ENCODE data around the gene PRRC1. TPM values are rescaled to one million over a fixed set of nuclear protein-coding genes. Genes with fewer than 3 reads are reported as not detected.

PRRC1 gene
- total RNA-seq = 10 to 100 TPM; 57.5 to 74.4 TPM
- 10 to 100 TPM; 75.8 to 95.2 (median 83.6) TPM for polyA plus RNA-seq (ENCODE audit: insufficient read length in 6 of 6)
- long read RNA-seq, donor 1, full-length matches to known transcripts = 21 of 58 reads
- long read RNA-seq, donor 1, partial matches to known transcripts = 37 of 58 reads
- long read RNA-seq, donor 1, other reads (novel, unspliced or antisense) = 0 of 58 reads
- long read RNA-seq, donor 2, full-length matches to known transcripts = 10 of 53 reads
- long read RNA-seq, donor 2, partial matches to known transcripts = 43 of 53 reads
- long read RNA-seq, donor 2, other reads (novel, unspliced or antisense) = 0 of 53 reads
- long read RNA-seq, donor 3, full-length matches to known transcripts = 9 of 29 reads
- long read RNA-seq, donor 3, partial matches to known transcripts = 20 of 29 reads
- long read RNA-seq, donor 3, other reads (novel, unspliced or antisense) = 0 of 29 reads
- long read RNA-seq, donor 4, full-length matches to known transcripts = 7 of 13 reads
- long read RNA-seq, donor 4, partial matches to known transcripts = 5 of 13 reads
- long read RNA-seq, donor 4, other reads (novel, unspliced or antisense) = 1 of 13 reads
- long read RNA-seq, donor 5, full-length matches to known transcripts = 11 of 35 reads
- long read RNA-seq, donor 5, partial matches to known transcripts = 24 of 35 reads
- long read RNA-seq, donor 5, other reads (novel, unspliced or antisense) = 0 of 35 reads
- long read RNA-seq, donor 6, full-length matches to known transcripts = 9 of 38 reads
- long read RNA-seq, donor 6, partial matches to known transcripts = 29 of 38 reads
- long read RNA-seq, donor 6, other reads (novel, unspliced or antisense) = 0 of 38 reads
- long read RNA-seq, donor 7, full-length matches to known transcripts = 7 of 15 reads
- long read RNA-seq, donor 7, partial matches to known transcripts = 8 of 15 reads
- long read RNA-seq, donor 7, other reads (novel, unspliced or antisense) = 0 of 15 reads
- long read RNA-seq, donor 8, full-length matches to known transcripts = 18 of 35 reads
- long read RNA-seq, donor 8, partial matches to known transcripts = 17 of 35 reads
- long read RNA-seq, donor 8, other reads (novel, unspliced or antisense) = 0 of 35 reads
- long read RNA-seq, donor 9, full-length matches to known transcripts = 1 of 1 reads
- long read RNA-seq, donor 9, partial matches to known transcripts = 0 of 1 reads
- long read RNA-seq, donor 9, other reads (novel, unspliced or antisense) = 0 of 1 reads
- long read RNA-seq, donor 10, full-length matches to known transcripts = 5 of 9 reads
- long read RNA-seq, donor 10, partial matches to known transcripts = 3 of 9 reads
- long read RNA-seq, donor 10, other reads (novel, unspliced or antisense) = 1 of 9 reads
- long read RNA-seq, donor 11, full-length matches to known transcripts = 12 of 19 reads
- long read RNA-seq, donor 11, partial matches to known transcripts = 7 of 19 reads
- long read RNA-seq, donor 11, other reads (novel, unspliced or antisense) = 0 of 19 reads
- long read RNA-seq, donor 12, full-length matches to known transcripts = 11 of 30 reads
- long read RNA-seq, donor 12, partial matches to known transcripts = 19 of 30 reads
- long read RNA-seq, donor 12, other reads (novel, unspliced or antisense) = 0 of 30 reads

- ATAC-seq = peak; percentile 97
- intact Hi-C loops (cut with DNase I) = no loop called here
These were observed at the start of gene PRRC1 for GRCh38 chr5:127517480-127518318. Gene PRRC1, plus strand, starts transcription at chr5:127517640. Its CDS starts 5,840 bp downstream, at chr5:127523480.

GRCh38 chr5:127471211-127471610 lies 46.2 kb upstream of the PRRC1 start:
- no peaks in the 10 kb centered on the region for H3K9me3 ChIP-seq
- no peak for TF ChIP-seq CTCF (IDR thresholded peaks at IDR 0.05)
- DNase-seq = no peak
- intact Hi-C loops (cut with DNase I) = no loop called here
- H3K36me3 ChIP-seq = no peaks in the 10 kb centered on the region
- no peak for ATAC-seq
- no peak overlapping the region for H3K27ac ChIP-seq
- no peak overlapping the region for H3K4me3 ChIP-seq
- no peaks in the 10 kb centered on the region for H3K4me1 ChIP-seq
- no peaks in the 10 kb centered on the region for H3K27me3 ChIP-seq

More at GRCh38 chr5:127517480-127518318, at the start of gene PRRC1:
- peak; percentile 77 to 94 (median 85) for DNase-seq
- Histone ChIP-seq H3K4me3 (peak within 1 kb of the TSS; percentile 84 to 96), H3K9me3 (peaks cover 0 to 16% of the 10 kb centered on the region in 2 donors), H3K27me3 (no peaks in the 10 kb centered on the region), H3K4me1 (peaks cover 18 to 20% of the 10 kb centered on the region in 2 donors), H3K36me3 (peaks cover 0 to 11% of the 10 kb centered on the region in 2 donors), H3K27ac (peak within 1 kb of the TSS; percentile 84 to 88)
- TF ChIP-seq CTCF (IDR thresholded peaks at IDR 0.05) = no peak

GRCh38 chr5:127472700-127473099 lies 44.7 kb upstream of the PRRC1 start:
- TF ChIP-seq CTCF (IDR thresholded peaks at IDR 0.05) = no peak

GRCh38 chr5:127486471-127486870 lies 31.0 kb upstream of the PRRC1 start:
- Histone ChIP-seq H3K36me3 (no peaks in the 10 kb centered on the region), H3K27ac (no peak overlapping the region), H3K9me3 (no peaks in the 10 kb centered on the region), H3K27me3 (peaks cover 5 to 11% of the 10 kb centered on the region in 2 donors), H3K4me1 (no peaks in the 10 kb centered on the region), H3K4me3 (no peak overlapping the region)
- TF ChIP-seq CTCF (IDR thresholded peaks at IDR 0.05) = no peak
- intact Hi-C loops (cut with DNase I) = no loop called here
- ATAC-seq (no peak), DNase-seq (no peak)

More at GRCh38 chr5:127472700-127473099, 44.7 kb upstream of the PRRC1 start:
- no peak overlapping the region for H3K27ac ChIP-seq
- H3K9me3 ChIP-seq = no peaks in the 10 kb centered on the region
- H3K36me3 ChIP-seq = no peaks in the 10 kb centered on the region
- intact Hi-C loops (cut with DNase I) = no loop called here
- no peak overlapping the region for H3K4me3 ChIP-seq
- DNase-seq = no peak
- no peak for ATAC-seq
- no peaks in the 10 kb centered on the region for H3K4me1 ChIP-seq
- H3K27me3 ChIP-seq = no peaks in the 10 kb centered on the region

Measured in left lung (tissue), 14 donors.